Measurements from ENCODE around the gene EHMT1. TPM values are rescaled to one million over a fixed set of nuclear protein-coding genes. Genes with fewer than 3 reads are reported as not detected.

Gene EHMT1
- total RNA-seq, 2 experiments from 2014 or later: 80.6 to 87.8 TPM

DNA sequence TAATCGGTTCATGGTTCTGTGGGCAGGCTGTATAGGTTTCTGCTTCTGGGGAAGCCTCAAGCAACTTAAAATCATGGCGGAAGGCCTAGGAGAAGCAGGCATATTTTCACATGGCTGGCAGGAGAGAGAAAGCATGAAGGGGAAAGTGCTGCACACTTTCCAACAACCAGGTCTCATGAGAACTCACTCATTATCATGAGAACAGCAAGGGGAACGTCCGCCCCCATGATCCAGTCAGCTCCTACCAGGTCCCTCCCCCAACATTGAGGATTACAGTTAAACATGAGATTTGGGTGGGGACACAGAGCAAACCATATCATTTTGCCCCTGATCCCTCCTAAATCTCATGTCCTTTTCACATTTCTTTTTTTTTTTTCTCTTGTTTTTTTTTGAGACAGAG lies 82.1 kb downstream of the EHMT1 start:
- peaks cover 67% of the 10 kb centered on the region for H3K4me1 Mint-ChIP-seq (ENCODE audit: low read depth)
- Histone ChIP-seq H3K9me3 (ENCODE audit: control insufficient read depth in 1 of 2, insufficient read depth in 1 of 2, low read length in 2 of 2) (peaks cover 13 to 17% of the 10 kb centered on the region in 2 experiments), H3K4me1 (ENCODE audit: insufficient read depth, low read length) (peaks cover 14% of the 10 kb centered on the region), H3K36me3 (ENCODE audit: insufficient read depth, low read length) (no peaks in the 10 kb centered on the region), H3K27me3 (ENCODE audit: control insufficient read depth in 1 of 2, insufficient read depth in 2 of 2, low read length in 2 of 2) (no peaks in the 10 kb centered on the region), H3K4me3 (ENCODE audit: low read length) (no peak overlapping the region), H3K27ac (ENCODE audit: low read depth in 1 of 2, low read length in 2 of 2) (no peak overlapping the region)
- intact Hi-C loops (cut with DNase I, micrococcal nuclease): no loop called here
- no peaks in the 10 kb centered on the region for H3K27me3 Mint-ChIP-seq
- no peak for TF ChIP-seq CTCF (IDR thresholded peaks at IDR 0.05)
- H3K36me3 Mint-ChIP-seq (ENCODE audit: low read depth): peaks cover 52% of the 10 kb centered on the region
- peaks cover 4% of the 10 kb centered on the region for H3K9me3 Mint-ChIP-seq
- H3K27ac Mint-ChIP-seq: no peak overlapping the region
- DNase-seq (no peak), ATAC-seq (ENCODE audit: poor library complexity) (no peak)
- POLR2A ChIA-PET: no interaction called here
- H3K4me3 Mint-ChIP-seq: no peak overlapping the region
- CTCF ChIA-PET: no interaction called here

GRCh38 chr9:137702615-137703379 lies 84.0 kb downstream of the EHMT1 start:
- Mint-ChIP-seq H3K27me3 (no peaks in the 10 kb centered on the region), H3K27ac (no peak overlapping the region), H3K9me3 (peaks cover 4% of the 10 kb centered on the region), H3K4me3 (no peak overlapping the region), H3K36me3 (ENCODE audit: low read depth) (peaks cover 43% of the 10 kb centered on the region), H3K4me1 (ENCODE audit: low read depth) (peaks cover 62% of the 10 kb centered on the region)
- CTCF ChIA-PET: no interaction called here
- Histone ChIP-seq H3K27me3 (ENCODE audit: control insufficient read depth in 1 of 2, insufficient read depth in 2 of 2, low read length in 2 of 2) (no peaks in the 10 kb centered on the region), H3K27ac (ENCODE audit: low read depth in 1 of 2, low read length in 2 of 2) (no peak overlapping the region), H3K9me3 (ENCODE audit: control insufficient read depth in 1 of 2, insufficient read depth in 1 of 2, low read length in 2 of 2) (peaks cover 13 to 17% of the 10 kb centered on the region in 2 experiments), H3K4me3 (ENCODE audit: low read length) (no peak overlapping the region), H3K36me3 (ENCODE audit: insufficient read depth, low read length) (no peaks in the 10 kb centered on the region), H3K4me1 (ENCODE audit: insufficient read depth, low read length) (peaks cover 33% of the 10 kb centered on the region)
- TF ChIP-seq CTCF (IDR thresholded peaks at IDR 0.05): no peak
- DNase-seq (no peak), ATAC-seq (ENCODE audit: poor library complexity) (no peak)
- POLR2A ChIA-PET: no interaction called here
- intact Hi-C loops (cut with DNase I, micrococcal nuclease): no loop called here

DNA sequence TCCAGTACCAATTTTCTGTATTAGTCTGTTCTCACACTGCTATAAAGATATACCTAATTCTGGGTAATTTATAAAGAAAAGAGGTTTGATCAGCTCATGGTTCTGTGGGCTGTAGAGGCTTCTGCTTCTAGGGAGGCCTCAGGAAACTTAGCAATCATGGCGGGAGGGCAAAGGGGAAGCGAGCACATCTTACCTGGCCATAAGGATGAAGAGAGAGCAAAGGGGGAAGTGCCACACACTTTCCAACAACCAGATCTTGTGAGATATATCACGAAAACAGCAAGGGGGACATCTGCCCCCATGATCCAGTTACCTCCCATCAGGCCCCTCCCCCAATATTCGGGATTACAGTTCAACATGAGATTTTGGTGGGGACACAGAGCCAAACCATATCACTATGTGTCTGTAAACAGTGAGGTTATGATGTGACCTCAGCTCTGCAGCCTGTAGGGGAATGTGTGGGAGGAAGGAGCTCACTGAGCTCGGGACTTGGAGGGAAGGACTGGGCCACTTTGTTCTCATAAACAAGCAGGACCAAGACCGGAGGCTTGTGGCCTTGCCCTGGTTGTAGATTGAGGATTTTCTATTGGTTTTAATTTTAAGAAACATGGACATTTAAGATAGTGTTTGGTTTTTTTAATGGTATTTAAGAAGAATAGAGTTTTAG lies 85.2 kb downstream of the EHMT1 start:
- peaks cover 66% of the 10 kb centered on the region for H3K4me1 Mint-ChIP-seq (ENCODE audit: low read depth)
- Histone ChIP-seq H3K27ac (ENCODE audit: low read depth in 1 of 2, low read length in 2 of 2) (no peak overlapping the region), H3K4me1 (ENCODE audit: insufficient read depth, low read length) (peaks cover 42% of the 10 kb centered on the region), H3K9me3 (ENCODE audit: control insufficient read depth in 1 of 2, insufficient read depth in 1 of 2, low read length in 2 of 2) (peaks cover 13 to 17% of the 10 kb centered on the region in 2 experiments), H3K36me3 (ENCODE audit: insufficient read depth, low read length) (no peaks in the 10 kb centered on the region), H3K27me3 (ENCODE audit: control insufficient read depth in 1 of 2, insufficient read depth in 2 of 2, low read length in 2 of 2) (no peaks in the 10 kb centered on the region), H3K4me3 (ENCODE audit: low read length) (no peak overlapping the region)
- H3K9me3 Mint-ChIP-seq: peaks cover 4% of the 10 kb centered on the region
- CTCF ChIA-PET: no interaction called here
- peaks cover 43% of the 10 kb centered on the region for H3K36me3 Mint-ChIP-seq (ENCODE audit: low read depth)
- POLR2A ChIA-PET: interaction anchor here (0.6 kb wide), 1 partner anchor 45 kb away, joined by 3 read pairs; no protein-coding TSS in a partner anchor
- no peak for DNase-seq
- intact Hi-C loops (cut with DNase I, micrococcal nuclease): no loop called here
- no peaks in the 10 kb centered on the region for H3K27me3 Mint-ChIP-seq
- peak overlapping the region; percentile 6 for H3K27ac Mint-ChIP-seq
- no peak for TF ChIP-seq CTCF (IDR thresholded peaks at IDR 0.05)
- H3K4me3 Mint-ChIP-seq: peak overlapping the region; percentile 34
- no peak for ATAC-seq (ENCODE audit: poor library complexity)

Data from CD4-positive, alpha-beta T cell (primary cell).